Measurements from ENCODE around the gene PTGER2. TPM values are rescaled to one million over a fixed set of nuclear protein-coding genes. Genes with fewer than 3 reads are reported as not detected.

PTGER2 gene
- total RNA-seq, 1 experiment from 2014 or later: 0.41 TPM

- ATAC-seq: peak; percentile 48
Observed at GRCh38 chr14:52355526-52355925, 41.4 kb downstream of the PTGER2 start.

GRCh38 chr14:52356025-52356424, 41.9 kb downstream of the PTGER2 start:
- ChIA-PET POLR2A (no interaction called here), CTCF (no interaction called here)
- Histone ChIP-seq H3K4me3 (ENCODE audit: low read depth in 2 of 2, low read length in 2 of 2) (no peak overlapping the region), H3K36me3 (ENCODE audit: control insufficient read depth, insufficient read depth, low read length) (no peaks in the 10 kb centered on the region), H3K27me3 (ENCODE audit: control insufficient read depth, insufficient read depth, low read length) (no peaks in the 10 kb centered on the region), H3K9me3 (ENCODE audit: control insufficient read depth, insufficient read depth, low read depth, low read length) (no peaks in the 10 kb centered on the region), H3K27ac (ENCODE audit: low read length) (no peak overlapping the region), H3K4me1 (ENCODE audit: control insufficient read depth, insufficient read depth, low read length) (no peaks in the 10 kb centered on the region)
- TF ChIP-seq POLR2AphosphoS5 (IDR thresholded peaks at IDR 0.05; ENCODE audit: low read depth, low read length) (no peak), TCF7L2 (IDR thresholded peaks at IDR 0.05; ENCODE audit: low read depth, low read length) (no peak), REST (IDR thresholded peaks at IDR 0.05; ENCODE audit: insufficient read depth in 1 of 2, low read depth in 2 of 2, low read length in 1 of 2) (no peak), SIN3A (IDR thresholded peaks at IDR 0.05; ENCODE audit: borderline replicate concordance, insufficient read depth, low read depth, low read length) (no peak), CTCF (IDR thresholded peaks at IDR 0.05) (no peak)
- BruUV-seq (replicated peaks): no TSS peak
- no peak for ATAC-seq
- no peak for DNase-seq (ENCODE audit: low read depth, low spot score)
- intact Hi-C loops (cut with micrococcal nuclease; ENCODE audit: unreplicated experiment) (no loop called here), in situ Hi-C loops (cut with HindIII; ENCODE audit: low pct_unique_long_range_greater_than_20kb, low sequenced_read_pairs) (no loop called here)

More at GRCh38 chr14:52355526-52355925, 41.4 kb downstream of the PTGER2 start:
- H3K9me3 ChIP-seq (ENCODE audit: control insufficient read depth, insufficient read depth, low read depth, low read length): no peaks in the 10 kb centered on the region
- intact Hi-C loops (cut with micrococcal nuclease; ENCODE audit: unreplicated experiment) (no loop called here), in situ Hi-C loops (cut with HindIII; ENCODE audit: low pct_unique_long_range_greater_than_20kb, low sequenced_read_pairs) (no loop called here)
- POLR2A ChIA-PET: no interaction called here
- no peak overlapping the region for H3K27ac ChIP-seq (ENCODE audit: low read length)
- no TSS peak for BruUV-seq (replicated peaks)
- no peaks in the 10 kb centered on the region for H3K36me3 ChIP-seq (ENCODE audit: control insufficient read depth, insufficient read depth, low read length)
- no peak for TF ChIP-seq SIN3A (IDR thresholded peaks at IDR 0.05; ENCODE audit: borderline replicate concordance, insufficient read depth, low read depth, low read length)
- no peak for TF ChIP-seq TCF7L2 (IDR thresholded peaks at IDR 0.05; ENCODE audit: low read depth, low read length)
- no peak for TF ChIP-seq REST (IDR thresholded peaks at IDR 0.05; ENCODE audit: insufficient read depth in 1 of 2, low read depth in 2 of 2, low read length in 1 of 2)
- no peak for TF ChIP-seq POLR2AphosphoS5 (IDR thresholded peaks at IDR 0.05; ENCODE audit: low read depth, low read length)
- TF ChIP-seq CTCF (IDR thresholded peaks at IDR 0.05): no peak
- H3K27me3 ChIP-seq (ENCODE audit: control insufficient read depth, insufficient read depth, low read length): no peaks in the 10 kb centered on the region
- no peaks in the 10 kb centered on the region for H3K4me1 ChIP-seq (ENCODE audit: control insufficient read depth, insufficient read depth, low read length)
- H3K4me3 ChIP-seq (ENCODE audit: low read depth in 2 of 2, low read length in 2 of 2): no peak overlapping the region
- CTCF ChIA-PET: no interaction called here
- DNase-seq (ENCODE audit: low read depth, low spot score): no peak
